ENCODE measurements around the gene UGT8. TPM values are rescaled to one million over a fixed set of nuclear protein-coding genes. Genes with fewer than 3 reads are reported as not detected.

UGT8 gene
- polyA plus RNA-seq, 1 donor from 2014 or later: 0.73 TPM

DNA sequence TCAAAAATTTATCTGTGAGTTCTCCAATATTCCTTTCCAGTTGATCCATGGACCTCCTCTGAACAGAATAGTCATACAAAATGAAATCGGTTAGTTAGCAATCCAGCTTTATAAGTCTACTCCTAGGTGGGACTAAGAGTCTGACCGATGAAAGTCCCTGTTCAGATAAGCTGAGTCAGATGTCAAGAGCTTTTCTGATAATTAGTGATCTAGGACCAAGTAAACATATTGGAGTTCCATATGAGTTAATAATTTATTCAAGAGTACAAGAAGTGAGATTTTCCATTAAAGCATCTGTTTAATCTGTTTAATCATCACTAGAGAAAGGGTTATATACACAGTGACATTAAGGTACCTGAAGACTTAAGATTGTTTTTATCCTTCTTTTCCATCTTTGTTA is 74.7 kb downstream of the UGT8 start:
- Histone ChIP-seq H3K36me3 (ENCODE audit: insufficient read depth, low read length) (no peaks in the 10 kb centered on the region), H3F3A (ENCODE audit: insufficient read depth, low read length, poor library complexity, severe bottlenecking) (no peaks in the 10 kb centered on the region), H3K79me2 (replicated peaks; ENCODE audit: insufficient read depth, low read length) (no peaks in the 10 kb centered on the region), H3K9me2 (ENCODE audit: insufficient read depth, low read length) (no peaks in the 10 kb centered on the region), H2AFZ (ENCODE audit: low read depth, low read length) (no peak overlapping the region), H3K4me2 (ENCODE audit: low read length) (no peak overlapping the region), H3K9me3 (ENCODE audit: low read length) (no peaks in the 10 kb centered on the region), H3K9ac (ENCODE audit: low read length) (no peak overlapping the region), H3K27ac (ENCODE audit: low read length) (no peak overlapping the region), H4K20me1 (ENCODE audit: insufficient read depth) (no peaks in the 10 kb centered on the region), H3K4me3 (ENCODE audit: low read length) (no peak overlapping the region), H3K27me3 (ENCODE audit: insufficient read depth, low read depth, low read length) (no peaks in the 10 kb centered on the region)
- TF ChIP-seq TAF1 (IDR thresholded peaks at IDR 0.05; ENCODE audit: low read depth): no peak
- TF ChIP-seq POLR2AphosphoS5 (IDR thresholded peaks at IDR 0.05): no peak
- no peak for TF ChIP-seq MXI1 (conservative IDR thresholded peaks at IDR 0.05; ENCODE audit: poor library complexity, severe bottlenecking)
- no peak for TF ChIP-seq REST (IDR thresholded peaks at IDR 0.05; ENCODE audit: borderline replicate concordance)
- TF ChIP-seq, protein P1, sequence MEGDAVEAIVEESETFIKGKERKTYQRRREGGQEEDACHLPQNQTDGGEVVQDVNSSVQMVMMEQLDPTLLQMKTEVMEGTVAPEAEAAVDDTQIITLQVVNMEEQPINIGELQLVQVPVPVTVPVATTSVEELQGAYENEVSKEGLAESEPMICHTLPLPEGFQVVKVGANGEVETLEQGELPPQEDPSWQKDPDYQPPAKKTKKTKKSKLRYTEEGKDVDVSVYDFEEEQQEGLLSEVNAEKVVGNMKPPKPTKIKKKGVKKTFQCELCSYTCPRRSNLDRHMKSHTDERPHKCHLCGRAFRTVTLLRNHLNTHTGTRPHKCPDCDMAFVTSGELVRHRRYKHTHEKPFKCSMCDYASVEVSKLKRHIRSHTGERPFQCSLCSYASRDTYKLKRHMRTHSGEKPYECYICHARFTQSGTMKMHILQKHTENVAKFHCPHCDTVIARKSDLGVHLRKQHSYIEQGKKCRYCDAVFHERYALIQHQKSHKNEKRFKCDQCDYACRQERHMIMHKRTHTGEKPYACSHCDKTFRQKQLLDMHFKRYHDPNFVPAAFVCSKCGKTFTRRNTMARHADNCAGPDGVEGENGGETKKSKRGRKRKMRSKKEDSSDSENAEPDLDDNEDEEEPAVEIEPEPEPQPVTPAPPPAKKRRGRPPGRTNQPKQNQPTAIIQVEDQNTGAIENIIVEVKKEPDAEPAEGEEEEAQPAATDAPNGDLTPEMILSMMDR (IDR thresholded peaks at IDR 0.05; ENCODE audit: poor library complexity, severe bottlenecking): no peak
- TF ChIP-seq RAD21 (conservative IDR thresholded peaks at IDR 0.05): no peak
- no peak for TF ChIP-seq EP300 (conservative IDR thresholded peaks at IDR 0.05; ENCODE audit: poor library complexity, severe bottlenecking)
- TF ChIP-seq EZH2 (IDR thresholded peaks at IDR 0.05; ENCODE audit: borderline replicate concordance, insufficient read depth, low read length, poor library complexity, severe bottlenecking): no peak
- no peak for TF ChIP-seq SMC3 (conservative IDR thresholded peaks at IDR 0.05; ENCODE audit: poor library complexity)

DNA sequence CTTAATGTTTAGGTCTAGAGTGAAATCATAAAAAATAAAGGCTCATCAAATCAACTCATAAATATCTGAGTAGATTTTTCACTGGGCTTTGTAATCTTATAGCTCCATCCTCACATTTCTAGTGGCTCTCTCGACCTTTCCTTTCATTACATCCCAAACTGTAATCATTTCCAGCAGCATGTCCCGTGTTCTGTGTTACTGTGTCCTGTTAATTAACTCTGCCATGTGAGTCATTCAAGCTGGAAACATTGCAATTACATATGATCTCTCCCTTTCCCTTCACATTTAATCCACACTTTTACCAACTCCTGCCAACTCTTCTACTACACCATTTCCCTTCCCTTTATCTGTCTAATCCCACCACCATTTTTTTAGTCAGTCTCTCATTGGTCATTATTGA is 75.5 kb downstream of the UGT8 start:
- Histone ChIP-seq H3K27me3 (ENCODE audit: insufficient read depth, low read depth, low read length) (no peaks in the 10 kb centered on the region), H3K9ac (ENCODE audit: low read length) (no peak overlapping the region), H3K9me3 (ENCODE audit: low read length) (no peaks in the 10 kb centered on the region), H3K4me3 (ENCODE audit: low read length) (no peak overlapping the region), H3K4me2 (ENCODE audit: low read length) (no peak overlapping the region), H3K79me2 (replicated peaks; ENCODE audit: insufficient read depth, low read length) (no peaks in the 10 kb centered on the region), H2AFZ (ENCODE audit: low read depth, low read length) (no peak overlapping the region), H4K20me1 (ENCODE audit: insufficient read depth) (no peaks in the 10 kb centered on the region), H3K36me3 (ENCODE audit: insufficient read depth, low read length) (no peaks in the 10 kb centered on the region), H3F3A (ENCODE audit: insufficient read depth, low read length, poor library complexity, severe bottlenecking) (no peaks in the 10 kb centered on the region), H3K27ac (ENCODE audit: low read length) (no peak overlapping the region), H3K9me2 (ENCODE audit: insufficient read depth, low read length) (no peaks in the 10 kb centered on the region)
- TF ChIP-seq EZH2 (IDR thresholded peaks at IDR 0.05; ENCODE audit: borderline replicate concordance, insufficient read depth, low read length, poor library complexity, severe bottlenecking) (no peak), SMC3 (conservative IDR thresholded peaks at IDR 0.05; ENCODE audit: poor library complexity) (no peak), TAF1 (IDR thresholded peaks at IDR 0.05; ENCODE audit: low read depth) (no peak), RAD21 (conservative IDR thresholded peaks at IDR 0.05) (no peak), MXI1 (conservative IDR thresholded peaks at IDR 0.05; ENCODE audit: poor library complexity, severe bottlenecking) (no peak), POLR2AphosphoS5 (IDR thresholded peaks at IDR 0.05) (no peak), EP300 (conservative IDR thresholded peaks at IDR 0.05; ENCODE audit: poor library complexity, severe bottlenecking) (no peak), REST (IDR thresholded peaks at IDR 0.05; ENCODE audit: borderline replicate concordance) (no peak)
- TF ChIP-seq, protein P1 (IDR thresholded peaks at IDR 0.05; ENCODE audit: poor library complexity, severe bottlenecking): no peak

Measured in neural cell (in vitro differentiated cells).